ENCODE results near the gene EYA4.

The EYA4 gene

GRCh38 chr6:133242637-133243585 lies 1.8 kb downstream of the EYA4 start:
- DNase-seq, result no peak

DNA sequence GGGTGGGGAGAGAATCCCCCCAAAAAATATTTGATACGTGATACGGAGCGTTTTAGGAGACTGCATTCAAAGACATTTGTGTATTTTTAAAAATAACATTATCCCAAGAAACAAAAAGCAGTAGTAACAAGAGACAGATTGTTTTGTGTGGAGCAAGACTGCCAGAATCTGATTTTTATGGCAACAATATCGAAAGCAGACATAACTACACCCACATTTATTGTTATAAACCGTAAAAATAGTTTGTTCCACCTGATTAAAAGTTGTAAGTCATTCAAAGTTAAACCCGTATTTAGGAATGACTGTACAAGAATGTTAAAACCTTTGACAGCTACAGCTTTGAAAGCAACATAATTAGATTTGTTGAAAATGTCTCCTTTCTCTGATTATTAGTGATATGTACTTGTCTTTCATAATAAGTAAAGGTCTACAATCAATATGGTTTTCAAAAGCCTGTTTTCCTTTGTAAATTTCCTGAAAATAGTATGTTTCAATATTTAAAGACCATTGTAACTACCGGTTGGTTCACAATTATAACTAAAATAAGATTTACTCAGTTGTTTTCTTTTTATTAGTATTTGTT lies 2.7 kb downstream of the EYA4 start:
- no peak for DNase-seq

- DNase-seq, result no peak
Measured at GRCh38 chr6:133244519-133244918, 3.4 kb downstream of the EYA4 start.

DNA sequence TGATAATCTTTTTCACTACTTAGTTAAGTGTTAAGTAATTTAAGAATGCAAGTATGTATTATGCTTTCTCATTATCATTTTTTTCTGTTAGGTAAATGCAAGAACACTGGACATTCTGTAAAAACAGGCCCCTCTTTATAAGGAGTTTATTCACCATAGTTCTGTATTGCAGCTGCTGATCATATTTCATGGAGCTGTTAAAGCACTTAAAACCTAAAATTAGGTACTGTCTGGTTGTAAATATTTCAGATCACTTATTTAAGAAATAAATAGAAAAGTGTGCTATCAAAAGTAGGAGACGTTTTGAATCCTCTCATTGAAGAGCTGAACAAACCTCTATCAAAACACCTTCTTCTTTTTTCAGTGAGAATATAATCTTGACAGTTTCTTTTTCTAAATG lies 3.9 kb downstream of the EYA4 start:
- no peak for DNase-seq

DNA sequence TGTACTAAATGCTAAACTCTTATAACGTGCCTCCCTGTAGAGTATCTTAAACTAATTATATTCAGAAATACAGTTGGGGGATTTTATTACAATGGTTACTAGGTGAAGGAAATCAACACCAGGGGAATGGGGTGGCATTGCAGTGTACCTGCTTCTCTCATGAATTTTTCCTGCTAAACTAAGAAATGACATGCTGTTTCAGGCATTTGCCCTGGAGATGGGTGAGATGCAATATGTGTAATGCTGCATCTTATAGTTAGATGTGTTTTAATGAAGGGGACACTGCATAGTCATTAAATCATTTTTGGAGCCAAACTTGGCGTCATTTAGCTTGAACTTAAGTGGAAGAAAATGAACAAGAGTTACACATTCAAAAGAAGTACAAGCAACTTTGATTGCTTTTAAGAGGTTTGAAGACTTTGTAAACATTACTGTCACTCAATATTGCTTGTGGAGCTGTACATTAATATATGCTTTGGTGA lies 4.3 kb downstream of the EYA4 start:
- no peak for DNase-seq

GRCh38 chr6:133247581-133247980 lies 6.4 kb downstream of the EYA4 start:
- no peak for DNase-seq

DNA sequence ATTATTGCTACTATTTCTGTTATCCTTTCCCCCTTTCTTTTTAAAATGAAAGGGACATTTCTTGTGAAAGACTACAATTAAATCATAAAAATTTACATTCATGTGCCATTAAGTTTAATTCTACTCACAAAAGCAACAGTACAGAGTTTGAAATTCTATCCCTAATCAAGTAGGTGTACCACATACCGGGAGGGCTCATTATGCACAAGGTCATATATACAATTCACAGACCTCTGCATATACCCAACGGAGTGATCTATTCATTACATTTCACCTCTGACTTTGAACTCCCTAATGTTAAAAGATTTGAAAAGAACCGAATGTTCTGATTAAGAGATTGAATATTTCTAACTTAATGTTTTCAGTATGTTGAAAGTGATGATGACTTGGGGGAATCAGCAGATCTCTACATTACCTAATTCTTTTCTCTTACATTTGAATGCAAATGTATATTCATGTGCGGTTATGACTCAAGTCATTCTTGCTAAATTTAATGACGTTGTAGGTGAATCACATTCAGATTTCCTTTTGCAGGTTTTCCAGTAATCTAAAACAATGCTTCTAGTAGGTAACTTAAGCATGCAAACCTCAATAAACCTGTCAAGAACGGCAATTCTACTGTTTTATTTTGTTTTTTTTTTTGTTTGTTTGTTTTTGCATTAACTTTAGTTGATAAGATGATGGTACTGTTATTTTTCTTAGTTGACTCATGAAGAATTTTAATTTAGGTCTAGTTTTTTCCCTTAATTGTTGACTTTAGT lies 7.3 kb downstream of the EYA4 start:
- DNase-seq, result no peak

DNA sequence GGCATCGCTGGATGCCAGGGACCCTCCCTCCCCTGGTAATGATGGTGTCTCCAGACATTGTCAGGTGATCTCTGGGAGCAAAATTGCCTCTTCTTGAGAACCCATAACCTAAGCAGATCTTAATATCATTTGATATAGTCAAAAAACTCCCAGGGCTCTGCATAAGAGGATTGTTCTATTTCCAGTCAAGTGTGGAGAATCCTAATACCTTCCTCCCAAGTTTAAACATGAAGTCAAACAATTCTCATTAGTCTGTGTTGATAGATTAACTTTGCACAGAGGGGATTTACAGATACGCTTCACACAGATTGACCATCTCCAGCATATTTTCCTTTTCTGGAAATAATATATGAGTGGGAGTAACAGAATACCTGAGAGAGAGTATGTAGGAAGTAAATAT lies 10.5 kb downstream of the EYA4 start:
- DNase-seq, result no peak

GRCh38 chr6:133254552-133255228 lies 13.5 kb downstream of the EYA4 start:
- no peak for DNase-seq

DNA sequence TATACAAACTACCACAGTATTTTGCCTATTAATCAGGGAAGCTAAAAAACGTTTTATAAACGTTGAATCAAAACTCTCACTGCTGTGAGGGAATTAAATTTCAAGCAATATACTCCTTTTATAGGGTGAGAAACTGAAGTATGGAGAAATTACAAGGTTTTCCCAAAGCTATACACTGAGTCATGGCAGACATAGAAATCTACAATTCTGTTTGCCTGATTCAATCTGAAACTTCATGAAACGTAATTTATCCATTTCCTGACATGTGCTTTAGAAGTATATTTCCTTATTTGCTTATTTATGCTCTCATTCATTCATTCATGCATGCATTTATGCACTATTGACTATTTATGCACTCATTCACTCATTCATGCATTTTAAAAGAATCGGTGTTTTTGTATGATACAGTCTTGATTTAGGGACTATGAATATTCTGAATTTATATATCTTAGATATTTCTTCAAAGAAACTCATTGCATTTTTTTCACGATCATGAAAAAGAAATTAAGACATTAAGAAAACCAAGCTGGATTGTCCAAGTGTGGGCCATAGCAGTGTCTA lies 16.5 kb downstream of the EYA4 start:
- no peak for DNase-seq

GRCh38 chr6:133259561-133259960 lies 18.4 kb downstream of the EYA4 start:
- DNase-seq, result no peak

- no peak for DNase-seq
Measured at GRCh38 chr6:133262804-133263203, 21.6 kb downstream of the EYA4 start.

GRCh38 chr6:133265066-133265465 lies 23.9 kb downstream of the EYA4 start:
- no peak for DNase-seq

- DNase-seq, result no peak
Measured at GRCh38 chr6:133266186-133266585, 25.0 kb downstream of the EYA4 start.

DNA sequence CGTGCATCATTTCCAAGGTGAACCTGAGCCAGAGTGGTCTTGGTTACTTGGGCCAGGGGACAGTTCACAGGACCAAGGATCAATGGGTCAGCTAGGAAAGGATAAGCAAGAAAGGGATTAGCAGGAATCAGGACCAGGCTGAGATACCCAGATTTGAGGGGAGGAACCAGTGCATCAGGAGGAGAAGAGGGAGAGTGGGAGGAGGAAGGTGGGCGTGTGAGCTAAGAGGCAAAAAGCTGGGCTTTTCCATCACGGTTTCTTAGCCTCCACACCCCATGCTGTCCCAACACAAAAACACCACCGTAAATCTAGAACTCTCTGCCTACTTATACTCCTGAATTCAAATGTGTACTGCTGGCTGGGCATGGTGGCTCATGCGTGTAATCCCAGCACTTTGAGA lies 27.5 kb downstream of the EYA4 start:
- no peak for DNase-seq

DNA sequence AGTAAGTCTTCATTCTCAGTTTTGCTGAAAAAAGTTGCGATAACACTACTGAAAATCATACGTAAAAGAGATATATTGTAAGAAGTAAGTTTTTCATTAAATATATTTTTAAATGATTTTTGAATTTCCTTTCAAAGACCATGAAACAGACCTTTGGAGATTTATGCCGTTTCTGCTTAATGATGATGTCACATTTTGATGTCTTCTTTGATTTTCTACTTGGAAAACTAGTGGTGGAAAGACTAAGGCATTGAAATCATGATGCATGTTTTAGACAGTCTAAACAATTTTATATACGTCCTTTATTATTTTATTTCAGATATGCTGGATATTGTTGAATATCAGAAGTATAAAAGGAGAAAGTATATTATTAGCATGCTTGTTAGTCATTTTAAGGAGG lies 33.7 kb downstream of the EYA4 start:
- DNase-seq, result no peak

GRCh38 chr6:133275213-133275612 lies 34.1 kb downstream of the EYA4 start:
- DNase-seq, result no peak

GRCh38 chr6:133277228-133277899 lies 36.2 kb downstream of the EYA4 start:
- no peak for DNase-seq

DNA sequence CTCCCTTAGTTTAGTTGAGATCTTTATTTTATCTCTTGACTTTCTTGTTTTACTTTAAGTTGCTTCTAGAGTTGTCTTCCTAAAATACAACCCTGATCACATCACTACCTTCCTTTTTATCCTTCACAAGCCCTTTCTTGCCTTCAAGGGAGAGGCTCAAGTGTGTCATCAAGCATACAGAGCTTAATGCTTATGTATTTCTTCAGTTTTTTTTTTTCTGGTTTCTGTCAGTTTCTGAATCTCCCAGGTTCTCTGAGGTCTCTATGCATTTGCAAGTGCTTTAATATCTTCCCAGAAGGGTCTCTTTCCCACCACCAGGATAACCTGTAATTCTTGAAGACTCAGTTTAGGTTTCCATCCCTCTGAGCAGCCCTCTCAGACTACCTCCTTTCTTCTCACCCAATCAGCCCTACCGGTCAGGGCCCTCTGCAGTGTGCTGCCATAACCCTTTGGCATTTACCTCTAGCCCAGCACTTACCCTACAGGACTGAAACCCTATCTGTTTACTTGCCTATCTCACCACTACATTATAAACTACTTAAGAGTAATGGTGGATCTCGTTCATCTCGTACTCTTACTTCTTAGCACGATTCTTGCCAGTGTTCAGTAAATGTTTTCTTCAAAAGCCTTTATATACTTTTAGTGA lies 36.9 kb downstream of the EYA4 start:
- DNase-seq, result no peak

- no peak for DNase-seq
Measured at GRCh38 chr6:133286765-133287164, 45.6 kb downstream of the EYA4 start.

GRCh38 chr6:133288662-133289061 lies 47.5 kb downstream of the EYA4 start:
- DNase-seq, result no peak

Measured in activated CD4-positive, alpha-beta T cell treated with anti-CD3 and anti-CD28 coated beads, Interleukin-2, amount 50 U/mL, for 4 hours (primary cell).